Right renal pelvis (tissue), 4 donors: ENCODE results near the gene TBX18. TPM values are rescaled to one million over a fixed set of nuclear protein-coding genes. Genes with fewer than 3 reads are reported as not detected.

ENCODE experiments used
- DNase-seq, 4 donors: peaks; one replicate each; pipeline ENCODE4 v3.0.0-alpha.2; 2013; ENCODE audit warnings: low read depth in 4 of 4, low spot score in 3 of 4, missing footprints in 1 of 4
- polyA plus RNA-seq, 4 donors: library from polyadenylated mRNA; unstranded; fragments of 120-200 nt; gene quantifications; one replicate each; pipeline ENCODE4 v1.2.1, GENCODE V29; 2013; ENCODE audit not compliant: insufficient read length in 4 of 4

TBX18 gene
- polyA plus RNA-seq, 4 donors, result 7.1 to 11.4 (median 10.0) TPM

DNA sequence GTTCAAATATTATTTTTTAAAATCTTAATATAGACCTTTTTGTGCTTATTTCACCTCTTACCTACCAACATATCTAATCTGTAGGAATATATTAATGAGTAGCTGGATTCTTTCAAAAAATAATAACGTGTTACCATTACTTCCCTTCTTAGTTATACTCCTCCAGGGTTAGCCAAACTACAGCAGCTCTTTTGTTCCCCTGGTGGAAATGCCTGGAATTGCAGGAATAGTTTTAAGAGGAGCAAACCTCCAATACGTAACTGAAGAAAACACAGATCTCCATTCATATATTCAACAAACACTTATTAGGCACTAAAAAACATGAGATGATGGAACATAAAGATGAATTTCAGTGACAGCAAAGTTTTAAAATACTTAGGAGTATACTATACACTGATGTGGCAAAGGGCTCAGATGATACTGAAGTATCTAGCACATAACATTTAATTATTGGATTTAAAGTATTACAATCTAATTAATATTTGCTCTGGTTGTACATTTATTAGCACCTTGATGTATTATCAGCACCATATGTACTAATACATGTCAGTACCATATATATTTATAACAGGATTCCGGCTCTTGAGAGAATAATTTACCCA lies 78.3 kb downstream of the TBX18 start:
- DNase-seq, result no peak

DNA sequence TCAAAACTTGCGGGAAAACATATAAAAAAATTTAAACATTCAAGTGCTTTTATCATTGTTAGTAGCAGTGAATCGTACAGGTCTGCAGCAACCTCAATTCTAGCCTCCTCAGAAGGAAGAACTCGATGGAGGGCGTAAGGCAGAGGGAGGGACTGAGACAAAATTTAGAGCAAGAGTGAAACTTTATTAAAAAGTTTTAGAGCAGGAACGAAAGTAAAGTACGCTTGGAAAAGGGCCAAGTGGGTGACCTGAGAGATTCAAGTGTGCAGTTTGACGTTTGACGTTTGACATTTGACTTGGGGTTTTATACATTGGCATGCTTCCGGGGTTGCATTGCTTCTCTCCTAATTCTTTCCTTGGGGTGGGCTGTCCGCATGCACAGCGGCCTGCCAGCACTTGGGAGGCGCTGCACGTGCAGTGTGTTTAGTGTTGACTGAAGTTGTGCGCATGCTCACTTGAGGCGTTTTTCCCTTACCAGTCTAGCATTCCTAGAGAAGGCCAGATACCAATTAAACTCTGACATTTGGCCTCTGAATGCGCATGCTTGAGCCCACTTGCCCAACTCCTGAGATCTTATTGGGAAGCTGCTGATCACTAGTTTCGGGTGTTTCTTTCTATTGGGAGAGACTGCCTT lies 82.6 kb downstream of the TBX18 start:
- DNase-seq, result no peak

DNA sequence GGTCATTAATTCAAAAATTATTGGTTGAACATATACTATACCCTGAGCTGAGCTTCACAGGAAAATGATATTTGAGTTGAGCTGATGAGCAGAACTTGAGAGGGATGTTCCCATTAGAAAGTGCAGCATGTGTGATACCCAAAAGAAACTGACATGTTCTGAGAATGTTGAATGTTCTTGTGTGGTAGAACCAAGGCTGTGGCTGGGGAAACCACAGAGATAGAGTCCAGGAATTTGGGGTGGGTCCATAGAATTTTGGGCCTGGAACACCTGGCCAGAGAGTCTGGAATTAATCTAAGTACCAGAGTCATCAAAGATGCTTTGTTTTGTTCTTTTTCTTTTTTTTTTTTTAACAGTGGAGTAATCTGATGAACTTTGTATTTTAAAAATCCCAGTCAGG lies 88.7 kb downstream of the TBX18 start:
- no peak for DNase-seq

DNA sequence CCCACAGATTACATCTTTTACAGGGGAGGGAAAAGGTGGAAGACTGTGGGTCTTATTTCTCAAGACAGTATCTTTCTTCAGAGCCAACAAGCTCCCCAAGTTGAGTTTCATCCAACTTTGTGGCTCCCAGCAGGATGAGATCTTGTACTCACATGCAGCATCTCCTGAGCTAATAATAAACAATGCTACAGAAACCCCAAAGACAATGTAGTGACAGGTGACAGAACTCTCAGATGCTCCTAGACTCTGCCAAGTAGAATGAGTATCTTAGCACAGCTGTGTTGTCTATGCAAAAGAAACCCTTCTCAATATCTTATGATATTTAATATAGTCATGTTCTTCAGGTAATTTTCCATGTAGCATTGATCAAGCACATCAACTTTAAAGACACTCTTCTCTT lies 90.0 kb downstream of the TBX18 start:
- no peak for DNase-seq

DNA sequence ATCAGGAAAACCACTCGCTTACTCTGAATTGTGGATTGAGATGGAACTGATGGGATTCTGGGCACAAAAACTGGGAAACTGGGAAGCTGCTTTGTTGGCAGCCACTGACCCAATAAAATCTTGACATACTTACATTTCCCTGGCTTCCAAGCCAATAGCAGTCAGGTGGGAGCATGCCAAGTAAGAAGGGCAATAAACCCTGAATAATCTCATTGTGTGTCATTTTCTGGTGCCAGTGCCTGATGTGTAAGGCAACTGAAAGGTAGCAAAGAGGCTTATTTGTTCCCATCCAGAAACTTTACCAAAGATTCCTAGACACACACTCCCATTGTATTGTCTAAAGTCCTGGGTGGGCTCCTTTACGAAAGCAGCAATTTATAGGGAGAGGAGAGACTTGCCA lies 93.2 kb downstream of the TBX18 start:
- DNase-seq, result no peak

DNA sequence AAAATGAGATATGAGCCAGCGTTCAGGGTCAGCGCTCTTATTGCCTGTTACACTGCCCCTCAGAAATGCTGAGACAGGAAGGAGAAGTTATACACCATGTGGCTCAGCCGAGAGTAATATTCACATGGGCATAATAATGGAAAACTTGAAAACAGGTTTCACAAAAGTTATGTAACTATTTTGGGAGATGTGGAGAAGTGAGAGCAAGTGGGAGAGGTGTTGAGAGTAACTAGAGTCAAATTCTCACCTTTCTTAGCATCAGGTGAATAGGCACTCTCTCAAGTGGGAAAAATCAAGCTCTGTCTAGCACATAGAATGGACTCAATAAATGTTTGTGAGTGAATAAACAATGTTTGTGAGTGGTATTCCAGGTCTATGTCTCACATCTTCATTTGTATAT lies 94.5 kb downstream of the TBX18 start:
- no peak for DNase-seq

DNA sequence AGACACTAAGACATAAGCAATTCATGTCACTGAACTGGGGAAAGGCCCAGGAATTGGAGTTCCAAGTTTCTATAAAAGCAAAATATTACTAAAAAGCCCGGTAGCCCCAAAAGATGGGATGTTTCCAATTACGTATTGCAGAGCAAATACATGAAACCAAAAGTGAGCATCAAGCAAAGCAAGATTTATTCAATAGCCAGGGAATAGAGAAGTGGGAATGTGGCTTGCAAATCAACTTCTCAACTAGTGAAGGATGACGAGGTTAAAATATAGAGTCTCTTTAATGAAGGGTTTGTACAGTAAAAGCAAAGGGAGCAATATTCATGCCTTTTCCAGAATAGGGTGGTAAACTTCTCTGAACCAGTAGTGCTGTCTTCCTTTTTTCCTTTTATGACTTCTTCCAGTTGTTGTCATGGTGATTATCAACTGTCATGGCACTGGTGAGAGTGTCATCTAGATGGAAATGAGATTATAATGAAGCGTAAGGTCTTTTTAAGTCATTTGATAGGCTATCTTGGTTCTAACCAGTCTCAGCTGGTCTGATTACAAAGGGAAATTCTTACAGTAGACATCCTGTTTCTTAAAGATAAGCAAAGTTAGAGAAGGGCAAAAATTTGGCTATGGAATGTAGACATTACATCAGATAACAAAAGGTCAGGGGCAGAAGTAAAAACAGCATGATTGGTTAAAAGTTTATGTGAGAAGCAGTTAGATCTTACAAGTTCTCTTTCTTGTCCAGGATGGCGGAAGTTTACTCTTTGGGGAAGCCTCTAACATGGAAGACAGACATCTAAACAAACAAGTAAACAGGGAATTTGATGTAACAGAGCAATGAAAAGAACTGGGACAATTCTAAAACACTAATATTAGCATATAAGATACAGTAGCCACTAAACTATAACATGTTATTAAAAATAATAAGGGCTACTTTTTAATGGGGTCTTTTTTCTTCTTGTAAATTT lies 96.9 kb downstream of the TBX18 start:
- no peak for DNase-seq

DNA sequence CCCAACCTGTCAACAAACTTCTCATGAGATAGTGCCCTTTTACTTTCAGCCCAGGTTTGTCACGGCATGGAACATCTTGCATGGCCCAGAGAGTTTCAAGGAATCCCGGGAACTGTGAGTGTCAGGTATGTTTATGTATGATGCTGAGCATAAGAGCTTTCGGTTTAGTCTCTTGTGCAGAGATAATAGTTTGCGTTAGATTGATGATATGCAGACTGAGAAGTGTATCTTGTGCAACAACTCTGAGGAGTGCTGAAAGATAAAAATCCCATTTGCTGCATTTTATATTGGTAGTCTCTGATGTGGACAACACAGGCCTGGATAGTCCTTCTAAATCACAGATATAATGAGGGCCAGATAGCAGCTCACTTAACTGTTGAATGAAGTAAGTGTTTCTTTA lies 99.0 kb downstream of the TBX18 start:
- no peak for DNase-seq

DNA sequence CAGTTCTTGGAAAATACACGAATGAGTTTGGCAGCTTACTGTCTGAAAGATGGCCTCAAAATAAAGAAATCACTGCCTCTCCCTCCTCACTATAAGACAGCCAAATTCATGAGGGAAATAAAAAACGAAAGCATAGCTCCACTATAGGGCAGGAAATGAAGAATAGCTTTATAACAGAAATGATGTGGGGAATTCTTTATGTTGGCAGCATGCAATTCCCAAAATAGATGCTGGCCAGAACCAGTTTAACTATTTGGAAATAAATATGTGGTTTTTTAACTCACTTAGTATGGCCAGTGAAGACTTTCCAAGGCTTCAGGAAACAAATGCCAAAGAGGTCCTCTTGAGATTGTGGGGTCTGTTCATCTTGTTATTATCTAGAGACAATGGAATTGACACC lies 100.5 kb downstream of the TBX18 start:
- no peak for DNase-seq

DNA sequence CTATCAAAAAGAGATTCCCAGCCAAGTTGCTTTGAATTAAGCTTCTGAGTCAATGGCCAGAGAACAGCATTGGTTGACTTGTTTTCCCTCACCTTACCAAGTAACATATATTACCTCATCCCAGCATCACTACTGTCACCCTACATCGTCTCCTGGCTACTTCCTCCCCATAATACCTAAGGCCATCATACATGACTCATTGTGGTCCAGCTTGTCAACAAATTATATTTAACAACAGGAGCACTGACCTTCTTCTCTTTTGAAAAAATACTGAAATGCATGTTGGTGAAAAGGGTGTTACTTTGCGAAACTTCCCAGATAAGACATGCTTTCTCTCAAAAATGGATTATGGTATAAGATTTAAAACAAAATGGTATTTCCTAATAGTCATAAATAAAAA lies 106.9 kb downstream of the TBX18 start:
- DNase-seq, result no peak

DNA sequence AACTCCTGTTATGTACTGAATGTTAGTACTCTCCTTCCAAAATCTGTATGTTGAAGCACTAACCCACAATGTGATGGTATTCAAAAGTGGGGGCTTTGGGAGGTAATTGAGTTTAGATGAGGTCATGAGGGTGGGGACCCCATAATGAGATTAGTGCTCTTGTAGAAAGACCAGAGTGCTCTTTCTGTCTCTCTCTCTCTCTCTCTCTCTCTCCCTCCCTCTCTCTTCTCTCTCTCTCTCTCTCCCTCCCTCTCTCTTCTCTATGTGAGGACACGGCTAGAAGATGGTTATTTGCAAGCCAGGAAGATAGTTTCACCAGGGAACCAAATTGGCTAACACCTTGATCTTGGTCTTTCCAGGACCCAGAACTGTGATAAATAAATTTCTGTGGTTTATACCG lies 107.4 kb downstream of the TBX18 start:
- no peak for DNase-seq

DNA sequence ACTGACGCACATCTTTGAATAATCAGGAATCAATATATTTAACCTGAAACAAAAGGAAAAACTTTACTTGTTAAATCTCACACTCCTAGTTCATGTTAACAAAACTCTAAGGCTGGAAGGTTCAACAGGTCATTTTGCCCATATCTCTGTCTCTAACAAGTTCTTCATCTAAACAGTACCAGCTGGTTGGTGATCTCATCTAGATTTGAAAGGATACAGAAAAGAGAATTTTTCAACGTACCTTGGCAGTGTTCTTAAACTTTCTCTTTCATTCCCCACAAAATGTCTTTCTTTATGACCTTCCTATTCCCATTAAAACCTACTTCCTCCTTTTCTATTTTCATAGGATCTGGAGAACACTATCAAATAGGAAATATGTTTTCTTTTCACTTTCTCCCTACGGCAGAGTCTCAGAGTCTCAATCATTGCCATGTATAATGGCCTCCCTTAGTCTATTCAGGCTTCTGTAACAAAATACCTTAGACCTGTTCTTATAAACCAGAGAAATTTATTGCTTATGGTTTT lies 111.3 kb downstream of the TBX18 start:
- DNase-seq, result no peak

DNA sequence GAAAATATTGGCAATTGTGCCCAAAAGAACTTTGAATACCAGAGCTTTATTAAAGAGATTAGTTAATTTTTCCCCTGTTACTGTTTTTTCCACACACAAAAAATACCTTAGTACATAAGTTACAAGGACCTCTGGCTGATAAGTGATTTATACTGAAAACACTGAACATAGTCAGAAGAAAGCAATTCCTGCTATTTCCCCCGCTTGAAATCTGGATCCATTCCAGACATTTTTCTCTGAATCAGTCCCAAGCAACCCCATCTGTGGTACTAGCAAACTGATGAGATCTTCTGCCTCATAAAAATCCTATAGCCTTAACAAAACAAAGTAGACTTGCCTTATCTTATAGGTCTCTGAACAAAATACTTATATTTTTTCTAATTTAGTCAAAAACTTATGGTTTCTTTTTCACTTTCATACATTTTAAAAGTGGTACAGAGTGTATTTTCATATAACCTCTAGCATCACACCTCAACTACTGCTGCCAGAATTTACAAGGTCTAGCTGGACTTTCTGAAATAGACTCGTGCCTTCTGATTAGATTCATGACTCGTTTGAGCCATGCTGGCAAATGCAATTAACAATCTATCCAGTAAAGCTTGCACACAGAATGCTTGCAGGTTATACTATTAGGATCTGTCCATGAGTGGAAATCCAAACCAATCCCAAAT lies 111.9 kb downstream of the TBX18 start:
- DNase-seq, result peak in 1 of 4 donors; percentile 1

DNA sequence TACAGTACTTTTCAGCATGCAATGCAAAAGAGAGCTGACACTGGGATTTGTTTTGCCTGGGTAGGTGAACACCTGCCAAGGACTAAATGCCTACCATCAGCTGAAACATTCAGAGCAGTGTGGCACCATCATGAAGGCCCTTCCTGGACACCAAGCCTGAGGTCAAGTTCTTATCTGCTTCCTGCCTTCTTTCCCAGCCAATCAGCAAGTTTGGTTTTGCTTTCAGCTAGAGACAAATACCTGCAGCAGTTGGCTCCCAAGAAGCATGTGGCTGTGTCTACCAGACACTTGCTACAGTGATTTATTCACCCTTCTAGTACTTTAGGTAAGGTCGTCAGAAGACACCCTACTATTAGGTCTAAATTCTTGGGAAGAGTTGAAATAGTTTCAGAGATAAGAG lies 112.8 kb downstream of the TBX18 start:
- DNase-seq, result no peak

DNA sequence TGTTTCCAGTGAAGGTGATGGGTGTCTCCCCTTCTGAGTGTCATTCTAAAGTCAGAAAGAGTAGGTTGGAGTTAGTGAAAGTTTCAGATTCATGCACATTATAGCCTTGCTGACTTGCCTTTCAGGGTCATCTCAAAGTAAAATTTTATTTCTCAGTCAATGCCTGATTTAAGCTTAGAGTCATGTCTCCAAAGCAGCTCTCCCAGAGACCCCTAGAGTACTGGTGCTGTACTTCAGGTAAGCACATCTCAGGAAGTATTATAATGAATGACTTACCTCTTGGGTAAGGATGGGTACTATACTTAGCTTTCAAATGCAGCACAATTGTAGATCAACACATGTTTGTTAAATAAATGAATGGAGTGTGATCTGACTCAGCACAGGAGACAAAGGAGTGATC lies 116.0 kb downstream of the TBX18 start:
- DNase-seq, result no peak

DNA sequence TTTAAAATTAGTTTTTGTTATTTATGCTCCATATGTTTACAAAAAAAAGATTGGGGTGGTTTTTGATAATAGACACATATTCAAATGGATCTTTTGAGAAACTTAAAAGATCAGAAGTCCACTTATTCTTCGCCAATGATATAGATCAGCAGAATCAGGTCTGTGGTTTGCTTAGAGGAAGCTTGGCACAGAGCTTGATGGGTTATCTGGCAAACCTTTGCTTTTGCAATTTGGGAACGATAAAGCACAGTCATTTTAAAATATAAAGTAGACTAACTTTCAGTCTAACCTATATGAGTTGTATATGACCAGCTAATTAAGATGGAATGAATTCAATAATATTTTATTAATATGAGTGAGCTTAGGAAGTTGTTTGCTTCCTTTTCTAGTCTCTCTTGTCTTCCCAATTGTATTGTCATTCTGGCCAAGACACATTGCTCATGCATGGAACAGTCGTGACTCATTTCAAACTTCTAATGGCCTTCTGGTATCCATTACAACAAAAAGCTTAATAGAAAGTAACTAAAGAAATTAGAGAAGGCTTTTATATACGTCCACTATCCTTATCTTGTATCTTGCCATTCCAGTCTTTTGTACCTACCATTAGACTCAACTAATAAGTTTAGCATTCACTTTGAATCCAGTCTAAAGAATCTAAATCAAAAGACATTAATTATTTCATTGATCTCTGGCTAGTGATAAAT lies 118.7 kb downstream of the TBX18 start:
- DNase-seq, result no peak

DNA sequence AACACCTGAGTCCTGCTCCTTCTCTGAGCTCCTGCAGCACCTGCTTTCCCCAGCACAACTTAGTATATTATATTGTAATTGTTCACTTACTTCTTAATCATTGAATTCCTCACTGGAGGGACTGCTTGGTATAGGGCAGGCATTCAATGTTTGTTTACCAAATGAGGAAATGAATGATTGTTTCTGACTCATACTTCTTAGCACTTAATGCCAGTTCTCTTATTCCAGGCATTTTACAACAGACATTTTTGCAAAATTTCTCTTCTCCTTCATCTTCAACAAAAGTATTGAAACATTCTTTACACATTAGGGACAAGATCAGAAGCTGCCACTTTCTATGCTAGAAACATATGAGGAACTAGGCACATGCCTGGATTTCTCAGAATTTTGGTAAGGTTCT lies 119.4 kb downstream of the TBX18 start:
- DNase-seq, result no peak

DNA sequence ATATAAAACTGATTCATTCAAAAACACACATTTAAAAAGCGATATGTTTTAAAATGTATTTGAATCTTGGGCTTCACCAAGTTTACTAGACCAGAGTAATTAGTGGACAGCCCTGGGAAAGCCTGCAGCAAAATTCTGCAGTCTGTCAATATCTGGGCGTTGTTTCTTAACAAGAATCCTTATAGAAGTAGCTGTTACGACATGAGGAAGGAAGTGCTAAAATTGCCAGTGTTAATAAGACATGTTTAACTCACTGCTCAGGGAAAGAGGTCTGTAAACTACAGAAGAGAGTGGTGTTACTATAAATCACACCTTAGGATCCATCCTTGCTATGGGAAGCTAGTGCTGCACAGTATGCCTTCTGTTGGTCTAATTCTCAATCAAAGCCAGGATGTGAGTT lies 120.6 kb downstream of the TBX18 start:
- no peak for DNase-seq

DNA sequence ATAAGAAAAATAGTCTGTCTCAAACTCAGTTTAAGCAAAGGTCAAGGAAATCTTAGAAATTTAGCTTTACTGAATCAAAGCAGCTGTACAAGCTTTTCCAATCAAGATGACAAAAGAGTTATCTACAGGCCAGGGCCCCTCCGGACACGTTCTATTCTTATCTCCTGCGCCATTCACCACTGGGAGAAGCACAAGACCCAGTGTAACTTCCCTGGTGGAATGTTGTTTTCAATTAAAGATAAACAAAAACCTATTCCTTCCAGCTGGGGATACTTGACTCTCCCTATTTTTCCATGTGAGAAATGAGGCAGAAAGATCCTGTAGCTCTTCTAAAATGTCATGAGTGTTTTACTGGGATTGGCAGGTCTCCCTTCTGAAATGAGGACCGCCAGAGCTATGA lies 123.3 kb downstream of the TBX18 start:
- DNase-seq, result peak in 1 of 4 donors; percentile 31

DNA sequence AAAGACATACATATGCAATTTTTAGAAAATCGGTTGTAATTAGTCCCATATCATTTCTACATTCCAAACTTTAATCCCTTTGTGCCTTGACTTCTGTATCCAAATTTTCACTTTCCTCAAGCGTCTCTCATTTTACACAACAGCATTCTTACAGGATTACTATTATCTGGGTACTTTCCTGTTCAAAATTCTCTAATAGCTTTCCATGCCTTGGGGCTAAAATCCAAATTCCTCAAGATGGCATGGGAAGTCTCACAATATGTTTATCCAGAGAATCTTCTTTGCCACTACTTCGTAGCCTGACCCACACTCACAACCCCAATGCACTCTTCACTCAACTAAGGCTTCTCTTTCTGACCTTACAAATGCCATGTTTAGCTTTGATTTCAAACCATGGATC lies 125.0 kb downstream of the TBX18 start:
- DNase-seq, result no peak
